ENCODE measurements around the gene EFNA5. TPM values are rescaled to one million over a fixed set of nuclear protein-coding genes. Genes with fewer than 3 reads are reported as not detected.

The EFNA5 gene
- polyA plus RNA-seq, 1 donor from 2014 or later: 4.2 TPM

DNA sequence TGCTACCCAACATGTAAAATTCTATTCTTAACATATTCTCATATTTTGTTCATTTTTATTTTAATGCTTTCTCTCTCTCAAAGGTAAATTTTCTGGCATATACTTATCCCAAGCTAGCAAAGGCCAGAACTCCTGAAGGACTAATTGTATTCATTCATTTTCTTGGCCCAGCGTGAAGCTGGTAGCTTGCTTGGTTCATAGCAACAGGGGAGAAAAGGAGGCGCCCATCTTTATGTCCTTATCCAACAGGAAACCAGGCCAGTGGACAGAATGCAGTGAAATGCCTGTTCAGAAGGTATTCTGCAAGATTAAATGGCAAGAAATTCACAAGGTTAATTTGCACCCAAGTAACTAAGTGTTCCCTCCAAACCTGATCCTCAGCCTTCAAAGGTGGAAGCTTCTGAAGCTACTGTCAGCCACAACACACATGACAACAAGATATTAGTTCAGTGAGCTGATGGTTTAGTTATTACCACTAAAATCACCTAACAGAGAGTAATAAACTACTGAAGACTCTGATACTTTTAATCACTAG is 5.6 kb downstream of the EFNA5 start:
- no peak overlapping the region for H3K4me3 ChIP-seq (ENCODE audit: low read length)
- H3F3A ChIP-seq (ENCODE audit: insufficient read depth, low read length, poor library complexity, severe bottlenecking): no peaks in the 10 kb centered on the region
- H3K36me3 ChIP-seq (ENCODE audit: insufficient read depth, low read length): no peaks in the 10 kb centered on the region
- H3K79me2 ChIP-seq (replicated peaks; ENCODE audit: insufficient read depth, low read length): peaks cover 93% of the 10 kb centered on the region
- TF ChIP-seq POLR2AphosphoS5 (IDR thresholded peaks at IDR 0.05) (no peak), CTCF (IDR thresholded peaks at IDR 0.05; ENCODE audit: poor library complexity, severe bottlenecking) (no peak), MXI1 (conservative IDR thresholded peaks at IDR 0.05; ENCODE audit: poor library complexity, severe bottlenecking) (no peak)
- no peaks in the 10 kb centered on the region for H3K27me3 ChIP-seq (ENCODE audit: insufficient read depth, low read depth, low read length)
- no peak overlapping the region for H3K27ac ChIP-seq (ENCODE audit: low read length)
- no peak overlapping the region for H2AFZ ChIP-seq (ENCODE audit: low read depth, low read length)
- H3K9me3 ChIP-seq (ENCODE audit: low read length): no peaks in the 10 kb centered on the region
- H3K4me2 ChIP-seq (ENCODE audit: low read length): no peak overlapping the region
- H3K9ac ChIP-seq (ENCODE audit: low read length): no peak overlapping the region
- no peaks in the 10 kb centered on the region for H3K9me2 ChIP-seq (ENCODE audit: insufficient read depth, low read length)
- no peaks in the 10 kb centered on the region for H4K20me1 ChIP-seq (ENCODE audit: insufficient read depth)

DNA sequence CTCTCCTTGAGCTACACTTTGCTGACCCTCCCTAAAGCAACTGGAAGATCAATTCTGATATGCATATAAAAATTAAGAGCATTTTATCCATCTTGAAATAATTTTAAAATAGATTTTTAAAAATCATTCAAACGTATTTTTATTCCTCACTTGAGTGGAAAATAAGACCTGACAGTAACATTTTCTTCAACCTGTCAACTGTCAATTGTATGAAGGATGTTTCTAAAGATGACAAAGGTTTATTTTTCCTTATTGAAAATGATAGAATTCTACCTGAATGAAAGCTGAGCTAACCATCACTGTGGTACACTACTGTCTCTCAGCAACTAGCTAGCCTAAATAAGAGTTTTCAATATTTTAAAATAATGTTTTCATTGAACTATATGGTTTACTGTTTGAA is 7.0 kb downstream of the EFNA5 start:
- H4K20me1 ChIP-seq (ENCODE audit: insufficient read depth): no peaks in the 10 kb centered on the region
- no peaks in the 10 kb centered on the region for H3K9me3 ChIP-seq (ENCODE audit: low read length)
- peaks cover 92% of the 10 kb centered on the region for H3K79me2 ChIP-seq (replicated peaks; ENCODE audit: insufficient read depth, low read length)

DNA sequence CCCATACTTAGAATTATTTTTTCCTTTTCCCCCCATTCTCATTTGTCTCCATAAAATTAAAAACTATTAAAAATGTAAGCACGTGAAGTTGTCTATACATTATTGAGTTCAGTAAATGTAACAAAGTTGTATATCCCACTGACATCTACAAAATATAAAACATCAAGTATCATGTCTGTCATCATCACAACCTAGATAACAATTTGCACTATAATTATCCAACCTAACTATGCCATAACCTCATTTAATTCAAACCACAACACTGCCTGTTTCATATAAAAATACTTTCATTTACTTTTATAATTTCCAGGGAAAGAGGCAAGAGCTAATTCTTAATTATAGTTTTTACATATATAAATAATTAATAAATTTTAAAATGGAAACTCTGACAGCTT is 9.1 kb downstream of the EFNA5 start:
- no peaks in the 10 kb centered on the region for H3K9me3 ChIP-seq (ENCODE audit: low read length)
- no peak for TF ChIP-seq SMC3 (conservative IDR thresholded peaks at IDR 0.05; ENCODE audit: poor library complexity)
- no peak for TF ChIP-seq REST (IDR thresholded peaks at IDR 0.05; ENCODE audit: borderline replicate concordance)
- TF ChIP-seq EZH2 (IDR thresholded peaks at IDR 0.05; ENCODE audit: borderline replicate concordance, insufficient read depth, low read length, poor library complexity, severe bottlenecking): no peak
- TF ChIP-seq MXI1 (conservative IDR thresholded peaks at IDR 0.05; ENCODE audit: poor library complexity, severe bottlenecking): no peak
- TF ChIP-seq EP300 (conservative IDR thresholded peaks at IDR 0.05; ENCODE audit: poor library complexity, severe bottlenecking): no peak
- TF ChIP-seq CTCF (IDR thresholded peaks at IDR 0.05; ENCODE audit: poor library complexity, severe bottlenecking): no peak
- no peak for TF ChIP-seq TAF1 (IDR thresholded peaks at IDR 0.05; ENCODE audit: low read depth)
- TF ChIP-seq POLR2AphosphoS5 (IDR thresholded peaks at IDR 0.05): no peak
- TF ChIP-seq RAD21 (conservative IDR thresholded peaks at IDR 0.05): no peak
- H3K9me2 ChIP-seq (ENCODE audit: insufficient read depth, low read length): no peaks in the 10 kb centered on the region
- no peak overlapping the region for H2AFZ ChIP-seq (ENCODE audit: low read depth, low read length)
- H3F3A ChIP-seq (ENCODE audit: insufficient read depth, low read length, poor library complexity, severe bottlenecking): no peaks in the 10 kb centered on the region
- H3K36me3 ChIP-seq (ENCODE audit: insufficient read depth, low read length): no peaks in the 10 kb centered on the region
- H4K20me1 ChIP-seq (ENCODE audit: insufficient read depth): no peaks in the 10 kb centered on the region
- H3K4me2 ChIP-seq (ENCODE audit: low read length): no peak overlapping the region
- H3K79me2 ChIP-seq (replicated peaks; ENCODE audit: insufficient read depth, low read length): peaks cover 92% of the 10 kb centered on the region
- H3K9ac ChIP-seq (ENCODE audit: low read length): no peak overlapping the region
- no peak overlapping the region for H3K27ac ChIP-seq (ENCODE audit: low read length)
- H3K4me3 ChIP-seq (ENCODE audit: low read length): no peak overlapping the region
- H3K27me3 ChIP-seq (ENCODE audit: insufficient read depth, low read depth, low read length): no peaks in the 10 kb centered on the region

More for the DNA sequence above, 7.0 kb downstream of the EFNA5 start:
- Histone ChIP-seq H3K27me3 (ENCODE audit: insufficient read depth, low read depth, low read length) (no peaks in the 10 kb centered on the region), H3F3A (ENCODE audit: insufficient read depth, low read length, poor library complexity, severe bottlenecking) (no peaks in the 10 kb centered on the region), H3K4me3 (ENCODE audit: low read length) (no peak overlapping the region), H3K9me2 (ENCODE audit: insufficient read depth, low read length) (no peaks in the 10 kb centered on the region), H3K9ac (ENCODE audit: low read length) (no peak overlapping the region), H3K36me3 (ENCODE audit: insufficient read depth, low read length) (no peaks in the 10 kb centered on the region), H3K27ac (ENCODE audit: low read length) (no peak overlapping the region), H2AFZ (ENCODE audit: low read depth, low read length) (no peak overlapping the region), H3K4me2 (ENCODE audit: low read length) (no peak overlapping the region)
- TF ChIP-seq EZH2 (IDR thresholded peaks at IDR 0.05; ENCODE audit: borderline replicate concordance, insufficient read depth, low read length, poor library complexity, severe bottlenecking) (no peak), EP300 (conservative IDR thresholded peaks at IDR 0.05; ENCODE audit: poor library complexity, severe bottlenecking) (peak; percentile 93), POLR2AphosphoS5 (IDR thresholded peaks at IDR 0.05) (peak; percentile 40)

Measured in neural cell (in vitro differentiated cells).